GM21529 (cell line): ENCODE measurements around the gene DLGAP3.
A peak's percentile ranks its signal among the peaks of the same experiment; 100 is the strongest.

Experiments
- ATAC-seq: cut with Tn5 transposase; IDR thresholded peaks from one replicate; pipeline ENCODE4 v1.9.1; 2021; ENCODE audit not compliant: unreplicated experiment

DLGAP3 gene

DNA sequence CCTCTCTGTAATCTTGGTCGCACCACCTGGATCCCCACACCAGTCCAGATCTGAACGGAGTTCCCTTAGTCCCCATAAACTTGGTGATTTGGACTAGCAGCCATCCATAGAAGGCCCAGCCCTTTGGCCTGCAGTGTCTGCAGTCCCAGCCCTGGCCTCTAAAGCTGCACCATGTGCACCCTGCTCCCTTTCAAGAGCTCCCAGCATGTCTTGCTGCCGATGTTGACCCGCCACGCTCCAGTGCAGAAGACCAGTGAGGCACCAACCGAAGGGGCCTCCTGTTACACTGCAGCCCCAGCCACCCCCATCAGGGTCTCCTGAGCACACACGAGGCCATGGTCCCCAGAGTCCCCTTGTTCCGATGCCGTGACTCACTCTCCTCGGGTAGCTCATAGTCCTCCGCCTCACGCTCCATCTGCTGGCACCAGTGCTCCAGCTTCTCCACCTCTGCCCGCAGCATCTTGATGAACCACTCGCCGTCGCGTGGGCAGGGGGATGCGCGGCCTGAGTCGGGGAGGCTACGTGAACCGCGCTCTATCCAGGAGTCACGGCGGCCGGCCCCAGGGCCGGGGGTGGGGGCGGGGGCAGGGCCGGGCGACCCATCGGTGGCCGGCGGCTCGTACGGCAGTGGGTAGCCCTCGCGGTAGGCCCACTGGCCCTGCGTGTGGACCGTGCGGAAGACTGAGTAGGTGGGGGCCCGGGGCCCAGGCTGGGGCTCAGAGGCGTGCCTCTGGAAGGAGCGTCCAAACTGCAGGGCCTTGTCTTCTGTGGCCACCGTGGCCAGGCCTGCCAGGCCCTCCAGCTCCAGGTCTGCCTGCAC, 61.0 kb downstream of the DLGAP3 start:
- ATAC-seq, result no peak

- no peak for ATAC-seq
These were observed 62.0 kb downstream of the DLGAP3 start for GRCh38 chr1:34867415-34867814.

DNA sequence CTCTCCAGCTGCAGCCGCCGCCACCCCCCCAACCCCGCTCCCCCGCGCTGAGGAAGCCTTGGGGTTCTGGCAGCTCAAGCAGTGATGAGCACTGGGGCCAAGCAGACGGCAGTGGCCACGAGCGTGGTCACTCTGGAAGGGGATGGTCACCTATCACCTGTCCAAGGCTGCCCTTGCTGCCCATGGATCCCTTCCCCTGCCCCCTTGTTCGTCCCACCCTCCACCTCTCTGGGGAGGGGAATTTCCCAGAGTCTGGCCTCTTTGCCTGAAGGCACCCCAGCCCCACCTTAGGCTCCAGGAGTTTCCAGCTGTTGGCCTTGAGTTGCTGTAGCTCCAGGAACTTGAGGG, 62.7 kb downstream of the DLGAP3 start:
- no peak for ATAC-seq

- peak; percentile 75 for ATAC-seq
These were observed 63.3 kb downstream of the DLGAP3 start for GRCh38 chr1:34865981-34866761.

- no peak for ATAC-seq
These were observed 63.9 kb downstream of the DLGAP3 start for GRCh38 chr1:34865573-34865972.

DNA sequence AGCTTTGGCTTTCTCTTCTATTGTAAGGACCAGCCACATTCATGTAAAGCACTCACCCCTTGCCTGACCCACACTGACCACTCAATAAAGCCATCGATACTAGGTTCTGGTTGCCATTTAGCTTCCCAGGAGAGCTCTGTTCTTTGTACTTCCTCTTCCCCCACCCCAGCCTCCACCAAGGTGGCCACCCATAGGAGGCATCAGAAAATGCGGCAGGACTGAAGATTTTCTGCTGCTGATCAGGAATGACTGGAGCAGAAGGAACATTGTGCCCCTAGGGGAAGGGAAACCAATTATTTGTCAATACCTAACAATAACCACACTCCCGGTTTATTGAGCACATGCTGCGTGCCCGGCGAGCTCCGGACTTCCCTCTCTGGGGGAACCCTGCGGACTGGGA, 64.7 kb downstream of the DLGAP3 start:
- no peak for ATAC-seq

GRCh38 chr1:34863501-34863900, 65.9 kb downstream of the DLGAP3 start:
- ATAC-seq, result no peak

DNA sequence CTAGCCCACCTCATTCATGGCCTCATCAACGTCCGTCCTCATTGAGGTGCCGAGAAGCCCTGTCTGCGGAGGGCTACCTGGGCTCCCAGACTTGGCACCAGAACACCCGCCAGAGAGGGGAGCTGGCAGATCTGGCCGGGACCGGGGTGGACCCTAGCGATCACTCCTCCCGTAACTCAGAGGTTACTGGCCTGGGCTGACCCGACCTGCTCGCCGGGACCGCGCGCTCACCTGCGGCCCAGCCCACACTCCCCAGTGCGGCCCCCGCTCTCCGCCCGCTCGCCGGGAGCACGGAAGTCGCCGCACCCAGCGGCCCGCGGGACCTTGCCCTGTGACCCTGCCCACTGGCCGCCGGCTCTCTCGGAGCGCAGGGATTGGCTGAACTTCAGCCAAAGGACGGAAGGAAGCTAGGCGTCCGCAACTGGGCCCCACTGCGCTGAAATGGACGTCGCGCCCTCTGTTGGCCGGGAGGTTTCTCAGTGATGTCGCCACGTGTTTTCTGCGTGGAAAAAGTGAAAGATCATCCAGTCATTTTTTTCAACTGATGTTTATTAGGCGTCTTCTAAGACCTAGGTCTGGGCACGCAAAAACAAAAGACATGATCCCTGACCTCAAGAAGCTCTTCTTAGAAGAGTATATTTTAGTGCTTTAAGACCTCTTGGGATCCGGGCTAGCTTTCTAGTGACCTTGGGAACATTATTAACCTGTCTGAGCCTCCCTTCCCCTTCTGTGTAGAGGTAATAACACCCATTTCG, 69.8 kb downstream of the DLGAP3 start, which contains the start of gene SMIM12:
Gene SMIM12, minus strand, starts transcription at position 304 of the 755 bp plus-strand sequence. CDS start 3,772 bp downstream, outside the sequence.
- ATAC-seq, result peak; percentile 93

GRCh38 chr1:34858901-34859445, 70.5 kb downstream of the DLGAP3 start:
- peak; percentile 7 for ATAC-seq

DNA sequence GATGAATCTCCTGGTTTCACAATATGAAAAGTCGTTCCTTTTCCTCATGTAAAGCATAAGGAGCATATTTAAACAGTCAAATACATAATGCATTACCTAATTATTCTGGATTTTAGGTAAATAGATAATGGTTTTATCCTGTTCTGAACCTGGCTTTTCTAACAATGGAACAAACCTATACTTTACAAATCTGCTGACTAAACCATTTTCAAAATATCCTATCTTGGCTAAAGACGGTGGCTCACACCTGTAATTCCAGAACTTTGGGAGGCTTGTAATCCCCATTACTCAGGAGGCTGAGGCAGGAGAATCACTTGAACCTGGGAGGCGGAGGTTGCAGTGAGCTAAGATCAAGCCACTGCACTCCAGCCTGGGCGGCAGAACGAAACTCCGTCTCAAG, 72.8 kb downstream of the DLGAP3 start:
- ATAC-seq, result no peak

- ATAC-seq, result peak; percentile 96
These were observed 76.7 kb downstream of the DLGAP3 start for GRCh38 chr1:34852677-34853217.

DNA sequence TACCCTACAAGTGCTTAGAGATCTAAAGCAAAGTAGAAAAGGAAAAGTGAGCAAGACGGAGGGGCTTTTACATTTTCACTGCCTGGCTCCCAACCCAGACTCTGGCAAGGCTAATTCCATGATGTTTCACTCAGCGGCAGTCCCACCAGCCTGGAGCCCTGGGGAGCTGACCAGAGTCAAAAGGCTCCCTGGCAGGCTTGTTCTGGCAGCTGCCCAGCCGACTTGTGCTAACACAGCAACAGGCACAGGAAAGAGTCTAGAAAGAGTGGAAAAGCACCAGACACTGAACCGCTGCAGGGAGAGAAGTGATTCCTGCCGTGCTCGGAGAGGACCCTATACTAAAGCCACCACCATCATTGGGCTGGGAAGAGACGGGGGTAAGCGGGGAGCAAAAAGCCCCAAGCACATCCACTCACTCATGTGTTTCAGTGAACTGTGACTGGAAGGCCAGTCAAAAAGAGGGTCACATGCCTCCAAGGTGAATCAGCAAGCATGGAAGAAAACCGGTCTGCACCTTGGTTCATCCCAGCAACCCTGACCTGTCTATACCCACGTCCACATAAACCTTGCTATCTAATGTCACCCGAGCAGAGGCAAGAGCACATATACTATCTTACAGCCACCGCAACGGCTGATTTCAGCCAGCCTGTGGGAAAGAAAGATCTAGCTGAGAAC, 77.9 kb downstream of the DLGAP3 start:
- ATAC-seq, result no peak

GRCh38 chr1:34850382-34850781, 79.1 kb downstream of the DLGAP3 start:
- no peak for ATAC-seq

DNA sequence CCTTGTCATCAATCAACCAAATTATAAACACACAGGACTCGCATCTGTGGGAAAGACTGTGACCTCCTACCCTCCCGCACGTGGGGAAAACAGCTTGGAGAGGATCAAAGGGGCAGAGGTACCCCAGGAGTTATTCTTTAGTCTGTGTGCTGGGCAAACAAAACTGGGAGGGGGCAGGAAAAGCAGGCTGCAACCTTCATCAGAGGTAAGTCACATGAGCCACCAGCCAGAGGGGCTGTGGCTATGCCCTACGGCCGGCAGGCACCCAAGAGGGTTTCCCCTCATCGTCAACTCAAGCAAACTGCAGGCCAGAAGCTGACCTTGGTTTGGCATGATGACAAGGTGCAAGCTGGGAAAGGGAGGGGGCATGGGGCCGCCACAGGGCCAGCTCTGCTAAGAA, 82.4 kb downstream of the DLGAP3 start:
- ATAC-seq, result no peak

DNA sequence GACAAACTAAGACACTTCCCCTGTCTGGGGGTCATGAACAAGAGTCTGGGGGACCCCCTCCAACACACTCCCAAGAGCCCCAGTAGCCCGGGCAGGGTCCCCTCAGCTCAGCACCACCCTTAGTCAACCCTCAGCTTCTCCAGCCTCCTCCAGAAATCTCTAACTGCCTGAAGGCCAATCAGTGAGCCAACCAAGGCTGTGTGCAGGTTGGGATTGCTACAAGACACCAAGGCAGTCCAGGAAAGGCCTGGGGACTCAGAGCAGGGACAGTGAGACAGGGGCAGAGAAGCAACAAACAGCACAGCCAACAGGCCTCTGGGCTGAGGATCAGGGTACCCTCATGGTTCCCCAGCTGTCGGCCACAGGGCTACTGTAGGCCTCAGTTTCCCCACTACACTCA, 83.2 kb downstream of the DLGAP3 start:
- ATAC-seq, result no peak

- ATAC-seq, result no peak
These were observed 84.1 kb downstream of the DLGAP3 start for GRCh38 chr1:34845131-34845901.

DNA sequence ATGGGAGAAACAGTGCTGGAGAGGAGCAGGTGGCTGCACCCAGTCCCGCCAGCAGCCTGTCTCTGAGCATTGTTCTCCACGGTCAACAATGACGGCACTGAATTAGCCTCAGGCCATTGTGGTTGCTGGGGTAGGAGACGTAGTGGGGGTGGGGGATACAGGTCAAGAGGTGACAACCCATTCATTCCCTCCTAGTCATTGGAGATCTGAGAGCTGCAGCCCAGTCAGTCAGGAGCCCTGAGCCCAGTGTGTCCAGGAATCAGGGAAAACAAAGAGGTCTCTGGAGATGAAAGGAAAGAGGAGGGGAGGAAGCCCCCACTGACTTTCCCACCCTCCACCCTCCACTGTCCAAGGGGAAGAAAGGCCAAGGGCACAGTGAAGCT, 85.2 kb downstream of the DLGAP3 start:
- no peak for ATAC-seq

DNA sequence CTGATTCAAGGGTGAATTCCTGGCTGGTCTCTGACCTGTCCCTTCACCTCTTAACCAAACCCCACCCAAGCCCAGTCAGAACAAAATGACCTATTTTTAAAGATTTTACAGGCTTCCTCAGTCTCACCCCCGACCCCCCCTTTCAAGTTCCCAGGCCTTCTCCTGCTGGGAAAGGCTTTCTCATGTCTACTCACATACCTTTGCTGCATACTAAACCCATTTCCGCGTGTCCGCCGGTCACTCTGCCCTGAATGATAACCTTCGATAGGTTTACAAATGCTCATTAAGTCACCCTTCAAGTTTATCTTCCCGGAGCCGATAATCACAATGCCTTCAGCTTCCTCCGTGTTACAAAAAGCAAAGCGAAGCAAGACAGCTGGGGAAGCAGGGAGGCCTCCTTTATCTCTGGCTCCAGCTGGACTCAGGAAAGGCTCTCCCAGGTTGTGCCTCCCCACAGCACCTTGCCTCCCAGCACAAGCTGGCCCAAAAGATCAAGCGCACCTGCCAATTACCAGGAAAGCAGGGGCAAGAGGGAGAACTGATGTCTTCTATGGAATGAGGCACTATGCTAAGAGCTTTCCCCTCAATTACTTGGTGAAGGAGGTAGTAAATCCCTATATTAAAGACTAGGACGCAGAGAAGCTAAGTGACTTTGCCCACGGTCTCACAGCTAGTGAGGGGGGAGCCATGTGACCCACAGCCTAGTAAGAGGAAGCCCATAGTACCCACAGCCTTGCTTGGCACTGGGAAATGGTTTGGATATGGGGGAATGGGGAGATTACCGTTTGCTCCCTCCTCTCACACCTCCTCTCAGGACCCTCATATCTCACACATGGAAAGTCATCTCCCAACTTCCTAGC, 85.8 kb downstream of the DLGAP3 start:
- no peak for ATAC-seq

DNA sequence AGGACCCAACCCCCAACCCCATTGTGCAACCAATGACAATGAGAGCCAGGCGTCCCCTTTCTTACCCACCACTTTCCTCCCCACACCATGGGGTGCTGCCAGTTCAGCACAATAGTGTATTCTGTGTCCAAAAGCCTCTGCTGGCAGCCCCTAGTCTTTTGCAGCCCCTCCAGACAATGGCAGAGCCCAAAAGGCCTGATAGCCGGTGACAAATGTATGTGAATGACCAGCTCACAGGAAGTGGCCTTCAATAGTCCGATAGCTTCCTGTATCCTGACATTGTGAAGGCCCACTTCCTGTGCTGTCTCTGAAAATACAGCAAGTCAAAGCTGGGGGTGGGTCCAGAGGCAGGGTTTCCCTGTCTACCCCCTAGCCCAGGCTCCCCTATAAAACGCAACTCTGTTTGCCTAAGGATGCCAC, 86.5 kb downstream of the DLGAP3 start:
- ATAC-seq, result no peak
